HTR-8/SVneo (cell line): ENCODE measurements around the gene FOXO3.
A peak's percentile ranks its signal among the peaks of the same experiment; 100 is the strongest.

Source experiments
- DNase-seq: peaks from one replicate; pipeline ENCODE4 v3.0.0; 2011; ENCODE audit warnings: low spot score, mixed read lengths; ENCODE audit not compliant: insufficient read length
- FAIRE-seq: peaks from 2 replicates; lab custom pipeline; 2011; peaks lifted over from hg19 to GRCh38; lab: Jason Lieb, UNC

The FOXO3 gene

GRCh38 chr6:108619431-108620197 lies 58.9 kb downstream of the FOXO3 start:
- FAIRE-seq = no peak
- no peak for DNase-seq

- no peak for FAIRE-seq
- peak; percentile 8 for DNase-seq
Measured at GRCh38 chr6:108621117-108621516, 60.4 kb downstream of the FOXO3 start.

DNA sequence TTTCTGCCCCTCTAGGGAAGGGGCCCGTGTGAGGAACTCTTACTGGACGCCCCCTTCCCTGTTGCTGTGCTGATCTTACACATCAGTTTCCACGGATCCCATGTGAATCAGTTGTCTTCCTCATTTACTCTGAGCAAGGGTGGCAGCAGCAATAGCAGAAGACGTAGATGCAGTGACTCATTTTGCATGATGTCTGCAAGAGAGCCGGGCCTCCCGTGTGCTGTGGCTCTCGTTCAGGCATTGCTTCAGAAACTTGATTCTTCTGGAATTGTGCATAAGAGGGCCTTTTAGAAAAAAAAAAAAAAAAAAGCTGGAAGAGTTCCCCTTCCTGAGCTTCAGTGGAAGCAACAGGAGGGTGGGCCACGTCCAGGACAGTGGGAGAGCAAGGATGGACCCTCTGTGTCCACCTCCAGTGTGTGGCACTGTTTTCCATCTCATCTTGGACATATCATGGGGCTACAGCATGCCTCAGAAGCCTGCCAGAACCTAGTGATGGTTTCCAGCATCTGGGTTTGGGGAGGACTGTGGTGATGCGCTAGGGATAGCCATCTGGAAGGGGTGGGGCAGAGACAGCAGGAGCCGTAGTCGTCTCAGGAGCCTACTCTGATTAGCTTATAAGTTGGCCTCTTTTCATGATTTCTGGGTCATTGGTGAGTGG lies 62.1 kb downstream of the FOXO3 start:
- FAIRE-seq (no peak), DNase-seq (peak; percentile 5)

- FAIRE-seq = no peak
- no peak for DNase-seq
Measured at GRCh38 chr6:108623995-108624394, 63.3 kb downstream of the FOXO3 start.

- no peak for DNase-seq
- no peak for FAIRE-seq
Measured at GRCh38 chr6:108625581-108625980, 64.9 kb downstream of the FOXO3 start.

DNA sequence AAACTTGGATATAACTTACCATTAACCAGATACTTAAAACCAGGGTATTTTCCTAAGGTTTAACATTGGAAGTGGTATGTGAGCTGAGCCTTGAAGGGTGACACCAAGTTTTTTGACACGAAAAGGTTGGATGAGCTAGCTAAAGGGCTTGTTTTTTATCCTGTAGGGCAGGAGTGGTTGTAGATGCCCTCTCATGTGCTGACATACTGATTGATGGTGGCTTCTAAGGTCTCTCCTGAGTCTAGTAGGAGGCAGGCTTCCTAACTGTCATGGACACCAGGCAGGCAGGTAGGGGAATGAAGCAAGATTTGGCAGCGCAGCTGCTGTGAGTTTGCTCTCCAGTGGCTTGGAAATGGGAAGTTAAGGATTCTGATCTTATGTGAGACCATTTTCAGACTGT lies 66.1 kb downstream of the FOXO3 start:
- DNase-seq (no peak), FAIRE-seq (no peak)

GRCh38 chr6:108627692-108628550 lies 67.2 kb downstream of the FOXO3 start:
- FAIRE-seq = no peak
- no peak for DNase-seq

DNA sequence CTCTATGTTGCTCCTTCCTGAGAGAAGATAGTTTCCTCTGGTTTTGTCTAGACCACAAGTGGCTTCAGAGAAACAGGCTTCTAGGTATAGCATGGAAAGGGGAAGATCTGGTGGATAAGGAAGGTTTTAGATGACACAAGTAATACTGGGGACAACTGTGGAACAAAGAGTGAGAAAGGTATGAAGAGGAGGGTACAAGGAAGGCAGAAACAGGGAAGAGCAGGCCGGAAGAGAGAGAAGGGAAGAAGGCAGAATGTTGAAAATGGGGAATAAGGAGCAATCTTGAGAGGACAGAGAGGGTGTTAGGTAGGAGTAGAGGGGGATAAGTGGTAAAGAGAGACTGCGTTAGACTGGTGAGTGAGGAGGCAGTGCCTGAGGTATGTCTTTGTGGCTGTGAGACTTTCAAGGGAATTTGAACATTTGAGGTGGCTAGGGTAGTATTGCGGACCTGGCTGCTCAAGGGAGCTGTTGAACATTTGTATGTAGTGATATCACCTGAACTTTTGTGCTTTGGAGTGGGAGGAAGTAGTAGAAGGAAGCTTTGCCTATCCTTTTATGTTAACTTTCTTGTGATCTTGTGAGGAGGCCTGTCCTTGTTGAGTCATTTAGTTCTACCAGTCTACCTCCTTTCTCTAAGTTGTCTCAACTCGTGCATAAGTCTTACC lies 69.5 kb downstream of the FOXO3 start:
- DNase-seq (no peak), FAIRE-seq (no peak)

GRCh38 chr6:108632441-108632840 lies 71.7 kb downstream of the FOXO3 start:
- DNase-seq (no peak), FAIRE-seq (no peak)

GRCh38 chr6:108633436-108633835 lies 72.7 kb downstream of the FOXO3 start:
- DNase-seq (no peak), FAIRE-seq (no peak)

- DNase-seq (no peak), FAIRE-seq (no peak)
Measured at GRCh38 chr6:108635505-108636226, 74.9 kb downstream of the FOXO3 start.

GRCh38 chr6:108637963-108638362 lies 77.2 kb downstream of the FOXO3 start:
- DNase-seq (no peak), FAIRE-seq (no peak)

DNA sequence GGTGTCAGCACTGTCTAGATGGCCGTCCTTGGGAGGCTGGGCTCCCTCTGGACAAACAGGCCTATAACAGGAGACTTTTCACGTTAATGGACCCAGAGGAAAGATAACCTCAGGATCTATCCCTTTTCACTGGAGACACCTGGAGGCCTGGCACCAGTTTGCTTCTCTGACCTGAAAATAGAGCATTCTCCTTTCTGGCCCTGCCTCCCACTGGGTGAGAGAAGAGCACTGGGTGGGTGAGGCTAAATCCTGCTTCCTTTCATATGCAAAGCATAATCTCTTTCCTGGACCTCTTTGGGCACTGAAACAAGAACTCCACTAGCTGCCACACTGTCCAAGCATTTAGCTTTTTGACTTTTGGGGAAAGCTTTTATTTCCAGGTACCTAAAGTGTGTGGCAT lies 78.3 kb downstream of the FOXO3 start:
- DNase-seq (no peak), FAIRE-seq (no peak)

- FAIRE-seq (no peak), DNase-seq (no peak)
Measured at GRCh38 chr6:108640104-108640503, 79.4 kb downstream of the FOXO3 start.

GRCh38 chr6:108643184-108643583 lies 82.5 kb downstream of the FOXO3 start:
- FAIRE-seq = no peak
- no peak for DNase-seq

DNA sequence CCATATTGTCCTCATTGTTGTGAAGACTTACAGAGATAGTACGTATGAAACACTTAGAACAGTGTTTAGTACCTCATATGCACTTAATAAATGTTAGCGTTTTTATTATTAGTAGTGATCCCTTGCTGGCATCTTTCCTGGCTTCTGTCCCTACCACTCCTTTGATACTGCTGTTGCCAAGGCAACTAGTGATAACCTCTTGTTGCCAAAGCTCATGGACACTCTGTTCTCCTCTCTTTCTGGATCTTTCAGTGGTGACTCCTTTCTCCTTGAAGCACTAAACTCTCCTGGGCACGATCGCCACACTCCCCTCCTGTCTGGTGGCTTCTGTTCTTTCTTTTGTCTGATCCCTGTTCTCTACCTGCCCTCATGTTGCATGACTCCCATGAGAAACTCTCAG lies 83.5 kb downstream of the FOXO3 start:
- DNase-seq = no peak

GRCh38 chr6:108648191-108648590 lies 87.5 kb downstream of the FOXO3 start:
- FAIRE-seq = no peak
- no peak for DNase-seq

More for the DNA sequence above, 83.5 kb downstream of the FOXO3 start:
- no peak for FAIRE-seq

GRCh38 chr6:108650325-108650724 lies 89.6 kb downstream of the FOXO3 start:
- FAIRE-seq (no peak), DNase-seq (no peak)

DNA sequence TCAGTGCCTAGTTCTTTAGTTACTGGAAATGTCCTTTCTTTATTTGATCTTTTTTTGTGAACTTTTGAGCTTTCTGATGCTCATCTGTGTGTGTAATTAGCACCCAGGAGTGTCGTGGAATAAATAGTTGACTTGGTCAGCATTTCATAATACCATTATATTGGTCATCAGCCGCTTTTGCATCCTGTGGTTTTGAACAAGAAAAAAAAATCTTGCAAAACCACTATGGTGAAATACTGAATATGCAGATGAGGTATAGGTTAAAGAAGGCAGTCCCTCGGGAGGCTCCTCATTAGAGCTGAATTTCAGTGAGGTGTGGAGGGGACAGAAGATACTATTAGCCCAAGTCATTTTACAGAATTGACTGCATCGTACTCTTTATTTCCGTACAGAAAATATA lies 90.1 kb downstream of the FOXO3 start:
- FAIRE-seq (no peak), DNase-seq (no peak)
